NCI-H1436 (cell line): ENCODE results near the gene AGPAT3.

ENCODE experiments used
- DNase-seq: peaks from one replicate; lab custom pipeline; 2025; lab: John Stamatoyannopoulos, UW

Gene AGPAT3

GRCh38 chr21:43978060-43978459 is 113.0 kb downstream of the AGPAT3 start:
- no peak for DNase-seq

DNA sequence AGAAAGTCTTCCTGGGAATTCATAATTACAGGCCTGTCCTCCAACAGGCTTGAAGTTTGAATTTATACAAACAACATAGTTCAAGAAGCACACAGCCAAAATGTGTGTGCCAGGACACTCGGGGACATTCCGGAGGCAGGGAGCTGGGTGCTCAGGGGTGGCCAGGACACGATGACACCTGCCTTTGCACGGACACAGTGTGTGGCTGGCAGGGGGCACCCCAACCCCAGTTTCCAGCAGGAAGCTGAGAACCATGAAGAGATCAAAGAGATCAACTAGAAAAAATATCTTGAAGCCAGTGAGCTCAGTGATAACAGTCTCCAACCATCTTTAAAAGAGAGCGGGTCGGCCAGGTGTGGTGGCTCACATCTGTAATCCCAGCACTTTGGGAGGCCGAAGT is 114.6 kb downstream of the AGPAT3 start:
- DNase-seq, result no peak

- DNase-seq, result no peak
Observed at GRCh38 chr21:43981151-43981870, 116.3 kb downstream of the AGPAT3 start.

GRCh38 chr21:43981871-43982210 is 116.8 kb downstream of the AGPAT3 start:
- DNase-seq, result no peak

DNA sequence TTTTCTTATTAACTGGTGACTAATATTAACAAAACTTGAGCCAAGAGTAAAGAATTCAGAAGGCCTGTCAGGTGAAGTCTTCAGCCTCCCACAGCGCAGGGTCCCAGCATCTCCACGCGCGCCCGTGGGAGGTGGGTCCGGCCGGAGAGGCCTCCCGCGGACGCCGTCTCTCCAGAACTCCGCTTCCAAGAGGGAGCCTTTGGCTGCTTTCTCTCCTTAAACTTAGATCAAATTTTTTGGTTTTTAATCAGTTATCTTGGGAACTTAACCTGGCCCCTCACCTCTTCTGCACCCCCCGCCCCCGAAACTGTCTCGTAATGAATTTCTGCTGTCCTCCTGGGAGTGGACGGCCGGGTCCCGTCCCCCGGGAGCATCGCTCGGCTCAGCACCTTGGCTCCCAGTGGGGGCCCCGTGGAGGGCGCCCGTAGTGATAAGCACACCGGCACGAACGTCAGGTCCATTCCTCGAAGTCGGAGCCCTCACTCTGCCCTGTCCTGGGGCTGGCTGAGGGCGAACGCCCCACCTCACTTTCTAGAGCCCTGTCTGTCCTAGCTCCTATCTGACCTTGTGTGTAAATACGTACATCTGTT is 117.6 kb downstream of the AGPAT3 start:
- DNase-seq, result no peak

DNA sequence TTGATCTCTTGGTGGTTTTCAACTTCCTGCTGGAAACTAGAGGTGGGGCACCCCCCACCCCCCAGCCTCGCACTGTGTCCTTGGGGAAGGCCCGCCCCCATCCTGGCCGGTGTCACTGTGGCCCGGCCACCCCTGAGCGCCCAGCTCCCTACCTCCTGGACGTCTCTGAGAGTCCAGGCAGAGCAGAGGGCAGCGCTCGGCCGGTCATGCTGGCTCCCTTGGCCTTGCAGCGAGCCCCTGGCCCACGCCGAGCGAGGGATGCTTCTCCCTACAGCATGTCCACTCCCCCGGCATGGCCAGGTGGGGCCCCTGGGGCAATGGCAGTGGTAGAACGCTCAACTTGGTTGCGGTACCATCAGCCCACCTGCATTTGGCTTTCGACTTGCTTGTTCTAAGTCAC is 118.4 kb downstream of the AGPAT3 start:
- DNase-seq, result no peak

- no peak for DNase-seq
Observed at GRCh38 chr21:43983860-43984420, 118.9 kb downstream of the AGPAT3 start.

- no peak for DNase-seq
Observed at GRCh38 chr21:43984905-43985689, 120.1 kb downstream of the AGPAT3 start.

GRCh38 chr21:43985690-43986251 is 120.7 kb downstream of the AGPAT3 start:
- DNase-seq, result no peak

- no peak for DNase-seq
Observed at GRCh38 chr21:43986544-43987451, 121.8 kb downstream of the AGPAT3 start.

DNA sequence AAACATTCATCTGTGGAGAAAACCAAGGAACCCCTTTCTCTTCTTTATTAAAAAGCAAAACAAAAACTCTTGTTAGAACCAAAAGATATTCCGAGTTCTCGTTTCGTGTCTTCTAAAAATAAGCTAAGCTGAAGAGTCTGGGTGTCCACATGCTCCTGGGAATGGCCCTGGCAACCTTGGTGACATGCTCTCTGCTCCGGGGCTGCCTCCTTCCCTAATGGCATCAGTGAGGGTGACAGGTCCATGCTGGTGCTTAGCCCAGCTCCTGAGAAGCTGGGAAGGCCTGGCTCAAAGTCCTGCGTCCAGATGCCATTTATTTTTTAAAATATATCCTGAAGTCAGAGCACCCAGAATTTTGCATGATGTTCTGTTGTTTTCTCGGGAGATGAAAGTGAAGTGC is 122.5 kb downstream of the AGPAT3 start:
- no peak for DNase-seq

DNA sequence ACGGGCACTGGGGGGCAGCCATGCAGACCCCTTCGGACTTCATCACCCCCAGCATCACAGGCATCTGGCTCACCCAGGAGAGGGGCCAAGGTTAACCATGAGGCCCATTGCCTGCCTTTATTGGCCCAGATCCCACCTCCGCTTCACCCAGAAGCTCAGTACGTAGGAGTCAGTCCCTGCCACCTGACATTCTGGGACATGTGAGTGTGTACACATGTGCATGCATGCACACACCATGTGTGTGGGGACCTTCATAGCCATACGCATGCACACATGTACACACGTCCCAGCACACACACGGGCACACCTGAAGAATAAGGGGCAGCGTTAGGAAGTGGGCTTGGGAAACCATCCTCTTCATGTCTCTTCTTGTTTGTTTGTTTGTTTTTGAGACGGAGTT is 123.0 kb downstream of the AGPAT3 start:
- no peak for DNase-seq

DNA sequence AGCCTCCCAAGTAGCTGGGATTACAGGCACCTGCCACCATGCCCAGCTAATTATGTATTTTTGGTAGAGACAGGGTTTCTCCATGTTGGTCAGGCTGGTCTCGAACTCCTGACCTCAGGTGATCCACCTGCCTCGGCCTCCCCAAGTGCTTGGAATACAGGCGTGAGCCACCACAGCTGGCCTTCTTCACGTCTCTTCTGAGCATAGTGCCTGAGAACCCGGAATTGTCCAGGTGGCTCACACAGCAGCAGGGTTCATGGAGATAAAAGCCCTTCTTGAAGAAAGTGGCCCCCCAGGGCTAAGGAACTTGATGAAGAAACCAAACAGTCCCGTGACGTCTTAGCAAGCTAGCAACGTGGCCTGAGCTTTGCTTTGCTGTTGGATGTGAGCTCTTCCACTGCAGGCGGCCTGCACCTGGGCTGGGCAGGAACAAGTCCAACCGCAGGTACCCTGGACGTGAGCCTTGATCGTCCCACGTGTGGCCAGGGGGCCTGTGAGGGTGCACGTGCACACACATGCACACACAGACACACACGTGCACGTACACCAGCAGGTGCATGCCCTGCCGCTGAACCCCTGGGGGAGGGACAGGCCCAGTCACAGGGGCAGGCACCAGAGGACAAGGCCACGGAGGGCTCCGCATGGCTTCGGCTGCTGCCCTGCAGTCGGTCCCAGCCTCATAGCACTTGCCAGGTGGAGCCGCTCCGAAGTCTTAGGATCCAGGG is 123.6 kb downstream of the AGPAT3 start:
- DNase-seq, result no peak

GRCh38 chr21:43989401-43989800 is 124.4 kb downstream of the AGPAT3 start:
- DNase-seq, result no peak

DNA sequence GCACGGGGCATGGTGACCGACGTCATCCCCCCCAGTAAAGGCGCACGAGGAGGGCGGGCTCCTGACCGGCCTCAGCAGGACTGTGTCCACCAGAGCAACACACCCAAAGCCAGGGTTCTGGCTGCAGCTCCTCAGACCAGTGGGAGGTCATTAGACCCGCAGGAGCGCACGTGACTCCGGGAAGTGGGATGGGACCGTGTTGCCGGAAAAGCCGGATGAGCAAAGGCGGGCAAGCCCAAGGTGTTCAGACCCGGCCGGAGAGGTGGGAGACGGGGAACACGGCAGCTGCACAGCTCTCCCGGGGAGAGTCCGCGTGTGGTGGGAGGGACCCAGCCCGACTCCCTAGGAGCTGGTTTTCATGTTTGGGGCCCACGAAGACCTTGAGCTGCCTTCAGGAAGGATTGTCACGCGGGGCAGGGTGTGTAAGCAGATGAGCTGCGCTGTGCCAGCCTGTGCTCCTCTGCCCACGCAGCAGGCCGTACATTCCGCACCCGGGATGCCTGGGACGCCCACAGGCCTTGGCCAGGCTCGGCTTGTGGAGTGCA is 126.5 kb downstream of the AGPAT3 start:
- DNase-seq, result no peak

- DNase-seq, result no peak
Observed at GRCh38 chr21:43992121-43992520, 127.1 kb downstream of the AGPAT3 start.

GRCh38 chr21:43993420-43993934 is 128.5 kb downstream of the AGPAT3 start:
- no peak for DNase-seq

DNA sequence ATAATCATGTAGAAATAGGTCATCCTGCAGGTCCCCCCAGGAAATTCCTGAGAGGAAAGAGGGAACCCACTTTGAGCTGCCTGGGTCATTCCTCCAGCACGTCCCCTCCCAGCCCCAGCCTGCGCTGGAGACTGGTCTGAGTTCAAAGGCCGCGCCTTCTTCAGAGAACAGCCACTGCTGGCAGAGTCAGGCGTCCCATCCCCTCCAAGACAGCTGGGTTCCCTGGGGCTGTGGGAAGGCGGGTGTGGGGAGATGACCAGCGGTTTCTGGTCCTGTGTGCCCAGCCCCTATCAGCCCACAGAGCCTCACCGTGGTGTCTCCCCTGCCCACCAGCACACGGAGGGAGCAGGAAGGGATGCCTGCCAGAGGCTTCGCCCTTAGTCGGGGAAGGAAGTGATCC is 129.1 kb downstream of the AGPAT3 start:
- no peak for DNase-seq

DNA sequence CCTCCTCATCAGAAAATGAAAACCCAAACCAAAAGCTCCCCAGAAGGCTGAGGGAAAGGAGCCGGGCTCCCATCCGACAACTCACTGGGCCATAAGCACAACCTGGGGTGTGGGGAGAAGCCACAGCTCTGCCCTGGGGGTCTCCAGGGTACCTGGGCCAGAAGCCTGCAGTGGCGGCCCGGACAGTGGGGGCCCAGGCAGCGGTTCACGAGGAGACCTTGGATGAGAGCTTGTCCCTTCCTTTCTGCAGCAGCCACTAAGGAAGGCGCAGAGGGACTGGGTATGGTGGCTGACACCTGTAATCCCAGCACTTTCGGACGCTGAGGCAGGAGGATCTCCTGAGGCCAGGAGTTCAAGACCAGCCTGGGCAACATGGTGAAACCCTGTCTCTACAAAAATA is 129.6 kb downstream of the AGPAT3 start:
- DNase-seq, result no peak

DNA sequence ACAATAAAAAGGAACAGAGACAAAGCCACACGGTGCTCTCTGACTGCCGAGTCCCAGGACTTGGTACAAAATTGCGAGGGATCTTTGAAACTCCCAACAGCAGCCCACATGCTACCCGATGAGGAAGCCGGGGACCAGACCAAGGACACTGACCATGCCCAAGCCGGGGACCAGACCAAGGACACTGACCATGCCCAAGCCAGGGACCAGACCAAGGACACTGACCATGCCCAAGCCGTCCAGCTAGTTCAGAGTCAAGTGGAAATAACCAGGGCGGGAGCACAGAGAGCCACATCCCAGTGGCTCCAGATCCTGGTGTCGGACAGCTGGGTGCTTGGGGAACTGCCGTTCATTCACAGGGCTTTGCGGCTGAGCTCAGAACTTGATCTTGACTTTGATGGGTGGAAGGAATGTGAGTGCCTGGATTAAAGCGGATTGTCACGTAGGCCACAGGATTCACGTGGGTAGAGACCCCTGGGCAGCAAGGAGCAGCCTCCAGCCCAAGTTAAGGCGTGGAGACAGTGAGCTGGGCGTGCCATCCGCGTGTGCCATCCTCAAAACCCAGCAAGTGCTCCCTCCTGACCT is 130.6 kb downstream of the AGPAT3 start:
- DNase-seq, result no peak
